ENCODE data around the gene SCAPER.
"Not testable (repeated sequence)": the region's sequence is repeated elsewhere in the genome, so short reads cannot be mapped to it uniquely, and the experiment has no call there.

GRCh38 chr15:76687592-76687991, 217.5 kb downstream of the SCAPER start:
- TF ChIP-seq JUND (IDR thresholded peaks at IDR 0.05); POLR2A (IDR thresholded peaks at IDR 0.05; ENCODE audit: borderline replicate concordance, extremely low read depth, insufficient read depth, insufficient read length); ELF1 (IDR thresholded peaks at IDR 0.05; ENCODE audit: borderline replicate concordance, low read depth); POLR2AphosphoS5 (IDR thresholded peaks at IDR 0.05; ENCODE audit: low read depth, low read length); ZNF274 (IDR thresholded peaks at IDR 0.05; ENCODE audit: low read depth, low read length); FOSL1 (IDR thresholded peaks at IDR 0.05; ENCODE audit: low read depth); YY1 (IDR thresholded peaks at IDR 0.05; ENCODE audit: extremely low read depth, insufficient replicate concordance, low read depth, low read length); CTCF (IDR thresholded peaks at IDR 0.05 in 2 of 3, conservative IDR thresholded peaks at IDR 0.05 in 1 of 3; ENCODE audit: borderline replicate concordance in 1 of 3, insufficient read depth in 1 of 3, low read depth in 2 of 3, low read length in 2 of 3); ZFX (IDR thresholded peaks at IDR 0.05); ATF3 (IDR thresholded peaks at IDR 0.05): not testable (repeated sequence)

Measured in HCT116 (cell line).